Uterus (tissue), 2 donors: ENCODE data around the gene ITGAV.

Source experiments
- POLR2A ChIP-seq, 2 donors: fragments of 450-650 bp; IDR thresholded peaks; one replicate each; pipeline ENCODE4 v1.6.1; 2016; ENCODE audit warnings: antibody characterized with exemption in 2 of 2, mild to moderate bottlenecking in 1 of 2, moderate library complexity in 1 of 2
- TF ChIP-seq, protein P1 (sequence below), 4 experiments: fragments of 200-600 bp in 2 of 4; fragments of 450-650 bp in 2 of 4; sonication (generic) in 2 of 4; IDR thresholded peaks; one replicate each; pipeline ENCODE4 v1.5.1; 2016 to 2019; ENCODE audit warnings: antibody characterized with exemption in 4 of 4, mild to moderate bottlenecking in 2 of 4, moderate library complexity in 1 of 4

DNA sequence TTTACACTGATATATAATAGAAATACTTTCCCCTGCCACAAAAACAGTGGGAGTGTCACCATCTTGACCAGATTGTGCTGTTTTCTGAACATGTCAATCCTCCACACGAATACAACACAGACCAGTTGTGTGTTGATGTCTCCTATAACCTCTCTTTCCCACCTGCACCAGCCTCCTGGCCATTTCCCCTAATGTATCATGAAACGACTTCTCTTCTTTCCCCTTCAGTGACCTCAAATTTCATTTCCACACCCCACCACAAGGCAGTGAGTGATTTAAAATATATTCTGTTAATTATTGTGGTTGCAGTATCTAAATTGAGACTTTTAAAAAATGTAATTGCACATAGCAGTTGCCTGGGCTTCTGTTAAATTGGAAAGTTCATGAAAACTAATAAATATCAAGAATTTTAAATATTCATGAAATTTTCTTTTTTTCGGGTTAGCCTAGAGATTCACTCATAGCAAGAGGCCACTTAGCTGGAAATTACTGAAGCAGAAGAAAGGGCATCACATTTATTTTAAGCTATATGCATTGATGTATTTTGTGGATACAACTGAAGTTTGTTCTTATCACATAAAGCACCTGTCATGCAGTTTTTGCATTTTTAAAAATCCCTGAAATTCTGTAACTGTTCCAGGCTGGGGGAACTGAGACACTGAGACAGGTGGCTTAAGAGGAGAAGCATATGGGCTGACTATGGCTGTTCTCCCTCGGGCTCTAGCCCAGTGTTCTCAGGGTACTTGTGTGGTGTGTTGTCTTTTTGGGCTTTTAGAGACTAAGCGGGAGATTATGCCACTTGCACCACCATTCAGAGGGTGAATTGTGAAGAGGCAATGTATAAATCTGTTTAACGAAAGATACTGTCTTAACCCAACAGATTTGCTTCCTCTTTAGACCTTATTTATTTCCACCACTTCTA is 119.9 kb downstream of the ITGAV start:
- TF ChIP-seq, protein P1, sequence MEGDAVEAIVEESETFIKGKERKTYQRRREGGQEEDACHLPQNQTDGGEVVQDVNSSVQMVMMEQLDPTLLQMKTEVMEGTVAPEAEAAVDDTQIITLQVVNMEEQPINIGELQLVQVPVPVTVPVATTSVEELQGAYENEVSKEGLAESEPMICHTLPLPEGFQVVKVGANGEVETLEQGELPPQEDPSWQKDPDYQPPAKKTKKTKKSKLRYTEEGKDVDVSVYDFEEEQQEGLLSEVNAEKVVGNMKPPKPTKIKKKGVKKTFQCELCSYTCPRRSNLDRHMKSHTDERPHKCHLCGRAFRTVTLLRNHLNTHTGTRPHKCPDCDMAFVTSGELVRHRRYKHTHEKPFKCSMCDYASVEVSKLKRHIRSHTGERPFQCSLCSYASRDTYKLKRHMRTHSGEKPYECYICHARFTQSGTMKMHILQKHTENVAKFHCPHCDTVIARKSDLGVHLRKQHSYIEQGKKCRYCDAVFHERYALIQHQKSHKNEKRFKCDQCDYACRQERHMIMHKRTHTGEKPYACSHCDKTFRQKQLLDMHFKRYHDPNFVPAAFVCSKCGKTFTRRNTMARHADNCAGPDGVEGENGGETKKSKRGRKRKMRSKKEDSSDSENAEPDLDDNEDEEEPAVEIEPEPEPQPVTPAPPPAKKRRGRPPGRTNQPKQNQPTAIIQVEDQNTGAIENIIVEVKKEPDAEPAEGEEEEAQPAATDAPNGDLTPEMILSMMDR (IDR thresholded peaks at IDR 0.05) = no peak
- TF ChIP-seq POLR2A (IDR thresholded peaks at IDR 0.05) = no peak
